H7 (cell line): ENCODE data around the gene ANKRD17. TPM values are rescaled to one million over a fixed set of nuclear protein-coding genes. Genes with fewer than 3 reads are reported as not detected.

Source experiments
- DNase-seq: peaks from one replicate; pipeline ENCODE4 v3.0.0; 2012
- H3K27me3 ChIP-seq: 2 replicates; pipeline ENCODE4 v1.6.0; 2011; ENCODE audit warnings: mild to moderate bottlenecking, low read length; ENCODE audit not compliant: control insufficient read depth, insufficient read depth
- H3K36me3 ChIP-seq: replicated peaks from 2 replicates; pipeline ENCODE4 v1.5.1; 2011; ENCODE audit warnings: low read length; ENCODE audit not compliant: control insufficient read depth, insufficient read depth
- H3K4me3 ChIP-seq: 2 replicates; pipeline ENCODE4 v1.5.1; 2011; ENCODE audit warnings: low read depth, mild to moderate bottlenecking, control low read depth, low read length, moderate library complexity; ENCODE audit not compliant: insufficient read depth
- total RNA-seq: library from RNA; depleted of rRNA; stranded (reverse); fragments of >200 nt; shearing (Covaris generic); gene quantifications from 2 replicates; pipeline ENCODE4 v1.2.3, GENCODE V29; 2014; rRNA removed

Gene ANKRD17
- total RNA-seq, 1 experiment from 2014 or later, result 40.5 TPM

DNA sequence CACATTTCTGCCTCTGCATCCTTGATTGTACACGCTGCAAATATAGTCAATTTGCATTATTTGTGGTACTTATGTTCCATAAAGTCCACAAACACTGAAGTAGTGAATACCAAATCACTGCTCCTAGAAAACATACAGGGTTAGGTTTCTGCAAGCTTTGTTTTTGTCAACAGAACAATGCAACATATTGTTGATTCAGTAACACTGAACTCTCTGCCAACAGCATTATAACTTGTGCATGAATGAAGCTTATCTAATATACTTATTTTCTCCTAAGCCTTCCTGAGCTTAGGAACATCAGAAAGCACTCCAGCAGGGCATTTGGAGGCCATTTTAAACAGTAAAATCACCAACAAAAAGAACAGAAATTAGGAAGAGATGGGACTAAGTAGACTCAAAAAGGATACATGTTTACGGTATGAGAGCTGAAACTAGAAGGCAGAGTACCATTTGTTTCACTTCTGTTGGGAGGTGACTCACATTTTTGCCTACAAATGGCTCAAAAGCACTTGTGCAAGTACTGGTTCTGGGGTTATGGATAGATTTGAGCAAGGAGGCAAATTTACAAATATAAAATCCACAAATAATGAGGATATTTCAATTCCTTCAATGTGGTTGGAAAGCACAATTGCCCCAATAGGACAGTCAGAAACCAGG lies 203.2 kb downstream of the ANKRD17 start:
- no peak for DNase-seq
- Histone ChIP-seq H3K4me3 (no peak overlapping the region), H3K36me3 (peaks cover 8% of the 10 kb centered on the region), H3K27me3 (no peaks in the 10 kb centered on the region)

DNA sequence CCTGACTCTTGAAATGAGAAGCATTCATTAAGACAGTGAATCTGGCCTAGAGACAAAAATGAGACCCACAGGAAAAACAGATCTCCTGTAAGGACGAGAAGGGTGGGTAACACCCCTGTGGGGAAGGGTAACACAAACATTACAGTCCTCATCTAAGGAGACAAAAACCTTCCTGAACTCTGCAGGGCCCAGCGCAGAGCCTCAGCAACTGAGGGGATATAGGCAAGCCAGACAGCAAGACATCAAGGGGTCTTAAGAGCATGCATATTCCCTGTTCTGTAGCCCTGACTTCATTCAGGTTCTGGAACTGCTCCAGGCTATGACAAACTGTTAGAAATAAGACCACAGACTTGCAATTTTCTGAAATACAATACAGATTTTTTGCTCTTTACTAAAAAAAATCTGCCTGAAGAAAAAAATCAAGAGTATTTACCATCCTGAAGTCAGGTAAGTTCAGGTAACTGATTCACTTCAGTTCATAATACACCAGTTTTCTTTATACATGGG lies 204.6 kb downstream of the ANKRD17 start:
- DNase-seq, result no peak
- Histone ChIP-seq H3K36me3 (peaks cover 3% of the 10 kb centered on the region), H3K4me3 (no peak overlapping the region), H3K27me3 (no peaks in the 10 kb centered on the region)

DNA sequence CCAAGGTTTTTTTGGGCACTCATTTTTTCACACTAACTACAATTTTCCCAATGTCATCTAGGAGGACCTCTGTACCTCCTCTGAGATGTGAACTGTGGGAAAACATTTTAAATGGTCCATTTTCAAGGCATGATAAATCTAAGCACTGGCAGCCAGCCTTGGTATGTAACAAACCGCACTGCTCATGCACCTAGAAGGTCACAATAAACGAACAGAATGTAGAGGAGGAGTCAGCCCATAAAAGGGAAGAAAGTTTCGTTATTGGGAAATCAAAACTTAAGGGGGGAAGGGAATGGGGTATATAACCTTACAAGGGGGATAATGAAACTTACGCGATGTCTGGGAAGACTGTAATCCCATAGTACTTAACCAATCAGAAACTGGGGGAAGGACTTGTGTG lies 205.5 kb downstream of the ANKRD17 start:
- Histone ChIP-seq H3K4me3 (no peak overlapping the region), H3K27me3 (no peaks in the 10 kb centered on the region), H3K36me3 (peaks cover 1% of the 10 kb centered on the region)
- DNase-seq, result no peak

DNA sequence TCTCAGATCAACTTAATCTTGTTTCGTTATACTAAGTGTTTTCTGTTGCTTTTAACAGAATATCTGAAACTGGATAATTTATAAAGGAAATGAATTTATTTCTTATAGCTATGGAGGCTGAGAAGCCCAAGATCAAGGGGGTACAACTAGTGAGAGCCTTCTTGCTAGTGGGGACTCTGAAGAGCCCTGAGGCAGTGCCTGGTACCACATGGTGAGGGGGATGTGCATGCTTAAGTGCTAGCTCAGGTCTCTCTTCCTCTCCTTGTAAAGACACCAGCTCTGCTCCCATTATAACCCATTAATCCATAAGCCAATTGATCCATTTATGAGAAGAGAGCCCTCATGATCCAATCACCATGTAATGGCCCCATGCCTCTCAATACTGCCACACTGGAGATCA lies 207.0 kb downstream of the ANKRD17 start:
- no peaks in the 10 kb centered on the region for H3K27me3 ChIP-seq
- no peaks in the 10 kb centered on the region; the same call in 1 of the 2 replicates for H3K36me3 ChIP-seq
- no peak overlapping the region for H3K4me3 ChIP-seq
- DNase-seq, result no peak

DNA sequence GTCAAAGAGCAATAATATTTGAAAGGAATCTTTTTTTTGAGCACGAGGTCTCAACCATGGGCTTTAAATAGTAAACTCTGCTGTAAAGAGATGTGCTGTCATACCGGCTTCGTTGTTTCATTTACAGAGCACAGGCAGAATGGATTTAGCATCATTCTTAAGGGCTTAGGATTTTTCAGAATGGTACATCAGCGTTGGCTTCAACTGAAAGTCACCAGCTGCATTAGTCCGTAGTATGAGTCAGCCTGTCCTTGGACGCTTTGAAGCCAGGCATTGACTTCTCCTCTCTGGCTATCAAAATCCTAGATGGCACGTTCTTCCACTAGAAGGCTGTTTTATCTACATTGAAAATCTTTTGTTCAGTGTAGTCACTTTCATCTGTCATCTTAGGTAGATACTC lies 212.7 kb downstream of the ANKRD17 start:
- DNase-seq, result no peak

DNA sequence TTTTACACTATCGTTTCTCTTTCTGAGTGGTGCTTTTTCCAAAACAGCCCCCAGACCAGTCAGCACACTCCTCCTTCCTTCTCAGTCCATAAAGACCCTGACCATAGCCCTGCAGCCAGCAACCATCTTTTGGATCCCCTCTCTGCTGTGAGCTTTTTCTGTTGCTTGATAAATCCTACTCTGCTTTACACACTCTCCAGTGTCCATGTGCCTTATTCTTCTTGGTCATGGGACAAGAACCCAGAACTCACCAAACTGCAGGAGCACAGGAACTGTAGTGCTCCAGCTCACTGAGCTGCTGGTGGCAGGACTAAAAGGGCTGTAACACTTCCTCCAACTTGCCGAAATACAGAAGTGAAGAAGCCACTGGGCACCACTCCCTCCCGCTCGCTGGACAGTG lies 221.5 kb downstream of the ANKRD17 start:
- H3K36me3 ChIP-seq, result no peaks in the 10 kb centered on the region

More for the DNA sequence above, 212.7 kb downstream of the ANKRD17 start:
- Histone ChIP-seq H3K27me3 (no peaks in the 10 kb centered on the region), H3K4me3 (no peak overlapping the region), H3K36me3 (no peaks in the 10 kb centered on the region)

DNA sequence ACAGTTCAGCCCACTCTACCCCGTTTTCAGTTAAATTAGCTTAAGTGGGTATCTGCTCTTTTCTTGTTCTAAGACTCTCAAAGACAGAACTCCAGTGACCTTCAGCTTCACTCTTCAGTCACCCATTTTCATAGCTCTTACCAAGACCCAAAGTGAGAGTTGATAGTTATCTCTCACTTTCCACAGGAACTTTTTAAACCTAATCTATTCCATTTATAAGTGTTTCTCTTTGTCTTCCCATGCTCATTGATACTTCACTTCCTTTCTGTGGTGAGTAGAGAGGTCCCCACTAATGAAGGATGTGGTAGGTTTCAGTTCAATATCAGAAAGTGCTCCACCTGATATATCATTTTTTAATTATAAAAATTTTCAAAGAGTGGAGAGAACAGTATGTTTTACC lies 222.5 kb downstream of the ANKRD17 start:
- Histone ChIP-seq H3K27me3 (no peaks in the 10 kb centered on the region), H3K36me3 (no peaks in the 10 kb centered on the region), H3K4me3 (no peak overlapping the region)
- no peak for DNase-seq

More for the DNA sequence above, 221.5 kb downstream of the ANKRD17 start:
- Histone ChIP-seq H3K27me3 (no peaks in the 10 kb centered on the region), H3K4me3 (no peak overlapping the region)
- no peak for DNase-seq

DNA sequence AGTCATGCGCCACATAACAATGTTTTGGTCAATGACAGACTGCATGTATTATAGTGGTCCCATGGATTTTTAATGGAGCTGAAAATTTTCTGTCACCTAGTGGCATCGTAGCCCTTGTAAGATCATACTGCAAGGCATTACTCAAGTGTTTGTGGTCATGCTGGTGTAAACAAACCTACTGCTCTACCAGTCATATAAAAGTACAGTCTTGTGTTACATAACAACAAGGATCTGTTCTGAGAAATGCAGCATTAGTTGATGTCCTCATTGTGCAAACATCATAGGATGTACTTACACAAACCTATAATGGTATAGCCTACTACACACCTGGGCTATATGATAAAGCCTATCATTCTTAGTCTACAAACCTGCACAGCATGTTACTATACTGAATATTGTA lies 223.7 kb downstream of the ANKRD17 start:
- Histone ChIP-seq H3K36me3 (no peaks in the 10 kb centered on the region), H3K4me3 (no peak overlapping the region), H3K27me3 (no peaks in the 10 kb centered on the region)
- no peak for DNase-seq

DNA sequence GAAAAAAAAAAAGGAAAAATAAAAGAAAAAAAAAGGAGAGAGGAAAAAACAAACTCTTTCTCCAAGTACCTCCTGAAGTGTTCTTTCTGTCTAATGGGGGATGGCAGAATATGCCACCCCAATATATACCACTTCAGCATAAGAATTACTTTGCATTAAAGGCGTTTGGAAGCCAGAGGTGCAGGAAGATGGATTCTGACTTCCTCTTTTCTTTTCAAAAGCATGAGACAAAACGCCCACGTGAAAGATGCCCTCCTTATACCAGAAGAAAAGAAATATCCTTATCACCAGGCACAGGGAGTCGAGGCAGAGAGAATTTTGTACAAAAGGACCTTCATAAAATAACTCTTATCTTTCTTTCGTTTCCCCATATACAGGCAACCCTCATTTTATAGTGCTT lies 230.0 kb downstream of the ANKRD17 start:
- no peak overlapping the region for H3K4me3 ChIP-seq
- no peaks in the 10 kb centered on the region for H3K36me3 ChIP-seq
- no peaks in the 10 kb centered on the region for H3K27me3 ChIP-seq
- no peak for DNase-seq

Other genes starting within 250 kb of the ANKRD17 start
- 47.5 and 63.5 TPM in 2 replicates for gene COX18, start 189.1 kb downstream of the ANKRD17 start, total RNA-seq
- gene ALB, start 145.5 kb upstream of the ANKRD17 start, total RNA-seq, result 0.03 TPM in 1 of 2 replicates, not detected in the other
- 4.2 and 5.4 TPM in 2 replicates for gene AFP, start 177.4 kb upstream of the ANKRD17 start, total RNA-seq
- not detected in 2 replicates for gene AFM, start 222.9 kb upstream of the ANKRD17 start, total RNA-seq